ENCODE measurements around the gene CAMTA1. TPM values are rescaled to one million over a fixed set of nuclear protein-coding genes. Genes with fewer than 3 reads are reported as not detected.

Gene CAMTA1
- polyA plus RNA-seq, 1 donor from 2014 or later: 162 TPM

DNA sequence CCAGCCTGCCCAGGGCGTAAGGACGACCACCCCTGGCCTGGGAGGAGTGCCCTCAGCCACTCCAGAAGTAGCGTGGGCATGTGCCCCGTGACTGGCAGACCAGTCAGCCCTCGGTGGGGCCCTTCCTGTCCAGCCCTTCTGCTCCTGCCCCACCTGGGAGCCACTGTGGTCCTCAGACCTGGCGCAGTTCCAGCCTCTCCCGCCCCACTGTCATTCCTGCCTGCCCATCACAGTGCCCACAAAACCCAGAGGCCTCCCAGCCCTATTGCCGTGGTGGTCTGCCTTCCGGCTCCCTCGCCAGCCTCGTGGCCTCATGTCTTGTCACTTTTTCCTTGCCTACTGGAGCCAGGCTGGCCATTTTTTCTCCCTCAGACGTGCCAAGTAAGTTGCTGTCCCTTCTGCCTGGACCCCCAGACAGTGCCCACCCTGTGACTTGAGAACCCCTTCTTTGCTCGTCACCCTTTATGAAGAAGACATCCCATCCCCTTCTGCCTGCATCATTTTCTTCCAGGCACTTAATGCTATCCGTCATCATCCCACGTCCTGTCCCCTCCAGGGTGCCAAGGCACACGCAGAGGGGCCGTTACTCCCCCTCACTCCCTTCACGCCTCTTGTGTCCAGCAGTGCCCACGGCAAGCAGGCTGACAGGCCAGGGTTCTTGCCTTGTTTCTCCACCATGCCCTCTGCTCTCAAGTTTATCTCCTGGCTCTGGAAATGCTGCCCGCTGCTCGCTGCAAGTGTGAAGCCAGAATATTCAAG is 122.6 kb downstream of the CAMTA1 start:
- H3K36me3 ChIP-seq (ENCODE audit: insufficient read depth, low read length): no peaks in the 10 kb centered on the region
- H3K79me2 ChIP-seq (replicated peaks; ENCODE audit: insufficient read depth, low read length): no peaks in the 10 kb centered on the region
- H2AFZ ChIP-seq (ENCODE audit: low read depth, low read length): no peak overlapping the region
- H3K9ac ChIP-seq (ENCODE audit: low read length): no peak overlapping the region
- H3K27ac ChIP-seq (ENCODE audit: low read length): no peak overlapping the region
- H3K9me2 ChIP-seq (ENCODE audit: insufficient read depth, low read length): no peaks in the 10 kb centered on the region
- no peaks in the 10 kb centered on the region for H3K9me3 ChIP-seq (ENCODE audit: low read length)
- no peaks in the 10 kb centered on the region for H3K27me3 ChIP-seq (ENCODE audit: insufficient read depth, low read depth, low read length)
- no peak overlapping the region for H3K4me3 ChIP-seq (ENCODE audit: low read length)
- TF ChIP-seq, protein P1, sequence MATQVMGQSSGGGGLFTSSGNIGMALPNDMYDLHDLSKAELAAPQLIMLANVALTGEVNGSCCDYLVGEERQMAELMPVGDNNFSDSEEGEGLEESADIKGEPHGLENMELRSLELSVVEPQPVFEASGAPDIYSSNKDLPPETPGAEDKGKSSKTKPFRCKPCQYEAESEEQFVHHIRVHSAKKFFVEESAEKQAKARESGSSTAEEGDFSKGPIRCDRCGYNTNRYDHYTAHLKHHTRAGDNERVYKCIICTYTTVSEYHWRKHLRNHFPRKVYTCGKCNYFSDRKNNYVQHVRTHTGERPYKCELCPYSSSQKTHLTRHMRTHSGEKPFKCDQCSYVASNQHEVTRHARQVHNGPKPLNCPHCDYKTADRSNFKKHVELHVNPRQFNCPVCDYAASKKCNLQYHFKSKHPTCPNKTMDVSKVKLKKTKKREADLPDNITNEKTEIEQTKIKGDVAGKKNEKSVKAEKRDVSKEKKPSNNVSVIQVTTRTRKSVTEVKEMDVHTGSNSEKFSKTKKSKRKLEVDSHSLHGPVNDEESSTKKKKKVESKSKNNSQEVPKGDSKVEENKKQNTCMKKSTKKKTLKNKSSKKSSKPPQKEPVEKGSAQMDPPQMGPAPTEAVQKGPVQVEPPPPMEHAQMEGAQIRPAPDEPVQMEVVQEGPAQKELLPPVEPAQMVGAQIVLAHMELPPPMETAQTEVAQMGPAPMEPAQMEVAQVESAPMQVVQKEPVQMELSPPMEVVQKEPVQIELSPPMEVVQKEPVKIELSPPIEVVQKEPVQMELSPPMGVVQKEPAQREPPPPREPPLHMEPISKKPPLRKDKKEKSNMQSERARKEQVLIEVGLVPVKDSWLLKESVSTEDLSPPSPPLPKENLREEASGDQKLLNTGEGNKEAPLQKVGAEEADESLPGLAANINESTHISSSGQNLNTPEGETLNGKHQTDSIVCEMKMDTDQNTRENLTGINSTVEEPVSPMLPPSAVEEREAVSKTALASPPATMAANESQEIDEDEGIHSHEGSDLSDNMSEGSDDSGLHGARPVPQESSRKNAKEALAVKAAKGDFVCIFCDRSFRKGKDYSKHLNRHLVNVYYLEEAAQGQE (IDR thresholded peaks at IDR 0.05; ENCODE audit: borderline replicate concordance): no peak
- TF ChIP-seq EZH2 (IDR thresholded peaks at IDR 0.05; ENCODE audit: borderline replicate concordance, insufficient read depth, low read length, poor library complexity, severe bottlenecking) (no peak), CTCF (IDR thresholded peaks at IDR 0.05; ENCODE audit: poor library complexity, severe bottlenecking) (no peak), MXI1 (conservative IDR thresholded peaks at IDR 0.05; ENCODE audit: poor library complexity, severe bottlenecking) (no peak), SMC3 (conservative IDR thresholded peaks at IDR 0.05; ENCODE audit: poor library complexity) (no peak), RAD21 (conservative IDR thresholded peaks at IDR 0.05) (no peak), EP300 (conservative IDR thresholded peaks at IDR 0.05; ENCODE audit: poor library complexity, severe bottlenecking) (no peak), POLR2AphosphoS5 (IDR thresholded peaks at IDR 0.05) (no peak)
- H4K20me1 ChIP-seq (ENCODE audit: insufficient read depth): no peaks in the 10 kb centered on the region
- no peaks in the 10 kb centered on the region for H3F3A ChIP-seq (ENCODE audit: insufficient read depth, low read length, poor library complexity, severe bottlenecking)
- no peak overlapping the region for H3K4me2 ChIP-seq (ENCODE audit: low read length)

- Histone ChIP-seq H3K36me3 (ENCODE audit: insufficient read depth, low read length) (no peaks in the 10 kb centered on the region), H3K4me2 (ENCODE audit: low read length) (no peak overlapping the region), H3K79me2 (replicated peaks; ENCODE audit: insufficient read depth, low read length) (no peaks in the 10 kb centered on the region), H4K20me1 (ENCODE audit: insufficient read depth) (no peaks in the 10 kb centered on the region), H3K9me3 (ENCODE audit: low read length) (no peaks in the 10 kb centered on the region), H3K27ac (ENCODE audit: low read length) (no peak overlapping the region), H3K4me3 (ENCODE audit: low read length) (no peak overlapping the region), H3K9ac (ENCODE audit: low read length) (no peak overlapping the region), H3K27me3 (ENCODE audit: insufficient read depth, low read depth, low read length) (no peaks in the 10 kb centered on the region), H3F3A (ENCODE audit: insufficient read depth, low read length, poor library complexity, severe bottlenecking) (no peaks in the 10 kb centered on the region), H2AFZ (ENCODE audit: low read depth, low read length) (no peak overlapping the region), H3K9me2 (ENCODE audit: insufficient read depth, low read length) (no peaks in the 10 kb centered on the region)
- TF ChIP-seq TAF1 (IDR thresholded peaks at IDR 0.05; ENCODE audit: low read depth) (no peak), CTCF (IDR thresholded peaks at IDR 0.05; ENCODE audit: poor library complexity, severe bottlenecking) (no peak), RAD21 (conservative IDR thresholded peaks at IDR 0.05) (no peak), SMC3 (conservative IDR thresholded peaks at IDR 0.05; ENCODE audit: poor library complexity) (no peak), EP300 (conservative IDR thresholded peaks at IDR 0.05; ENCODE audit: poor library complexity, severe bottlenecking) (no peak), POLR2AphosphoS5 (IDR thresholded peaks at IDR 0.05) (no peak)
These were observed 124.1 kb downstream of the CAMTA1 start for GRCh38 chr1:6909401-6909800.

Data from neural cell (in vitro differentiated cells).